ENCODE results near the gene LIPI. TPM values are rescaled to one million over a fixed set of nuclear protein-coding genes. Genes with fewer than 3 reads are reported as not detected.
"Not testable (repeated sequence)": the region's sequence is repeated elsewhere in the genome, so short reads cannot be mapped to it uniquely, and the experiment has no call there.

LIPI gene
- total RNA-seq, 4 donors from 2014 or later, result not detected

GRCh38 chr21:14096172-14096571, 114.6 kb downstream of the LIPI start:
- Histone ChIP-seq H3K4me3 (no peak overlapping the region), H3K4me1 (no peaks in the 10 kb centered on the region), H3K27ac (replicated peaks in 1 of 4) (no peak overlapping the region), H3K9me3 (no peaks in the 10 kb centered on the region), H3K27me3 (no peaks in the 10 kb centered on the region), H3K36me3 (peaks cover 0 to 5% (median 0%) of the 10 kb centered on the region in 4 donors)
- 38% methylated on average over 4 of the region's 4 CpGs for WGBS
- intact Hi-C loops (cut with DNase I), result no loop called here
- no peak for DNase-seq (ENCODE audit: extremely low spot score)
- TF ChIP-seq POLR2A (IDR thresholded peaks at IDR 0.05; ENCODE audit: low read depth), result no peak
- TF ChIP-seq POLR2AphosphoS5 (IDR thresholded peaks at IDR 0.05), result no peak
- TF ChIP-seq EP300 (IDR thresholded peaks at IDR 0.05), result no peak
- TF ChIP-seq CTCF (IDR thresholded peaks at IDR 0.05), result no peak

- Histone ChIP-seq H3K4me3 (no peak overlapping the region), H3K36me3 (peaks cover 0 to 5% (median 0%) of the 10 kb centered on the region in 4 donors), H3K27ac (replicated peaks in 1 of 4) (no peak overlapping the region), H3K27me3 (no peaks in the 10 kb centered on the region), H3K9me3 (no peaks in the 10 kb centered on the region), H3K4me1 (no peaks in the 10 kb centered on the region)
- no peak for DNase-seq (ENCODE audit: extremely low spot score)
- WGBS, result 87% methylated on average over 2 of the region's 2 CpGs
- no peak for TF ChIP-seq EP300 (IDR thresholded peaks at IDR 0.05)
- TF ChIP-seq CTCF (IDR thresholded peaks at IDR 0.05), result no peak
- no peak for TF ChIP-seq POLR2A (IDR thresholded peaks at IDR 0.05; ENCODE audit: low read depth)
- TF ChIP-seq POLR2AphosphoS5 (IDR thresholded peaks at IDR 0.05), result no peak
- intact Hi-C loops (cut with DNase I), result no loop called here
These were observed 115.7 kb downstream of the LIPI start for GRCh38 chr21:14095056-14095455.

- H3K27ac ChIP-seq (replicated peaks in 1 of 4), result no peak overlapping the region
- H3K36me3 ChIP-seq, result peaks cover 0 to 3% (median 0%) of the 10 kb centered on the region in 4 donors
- WGBS, result 91% methylated on average over 15 of the region's 22 CpGs
- no peak for TF ChIP-seq EP300 (IDR thresholded peaks at IDR 0.05)
- TF ChIP-seq CTCF (IDR thresholded peaks at IDR 0.05), result no peak
- no peak for TF ChIP-seq POLR2AphosphoS5 (IDR thresholded peaks at IDR 0.05)
- TF ChIP-seq POLR2A (IDR thresholded peaks at IDR 0.05; ENCODE audit: low read depth), result no peak
- H3K4me1 ChIP-seq, result no peaks in the 10 kb centered on the region
- H3K9me3 ChIP-seq, result no peaks in the 10 kb centered on the region
- H3K27me3 ChIP-seq, result no peaks in the 10 kb centered on the region
- no peak overlapping the region for H3K4me3 ChIP-seq
- DNase-seq (ENCODE audit: extremely low spot score), result no peak
- intact Hi-C loops (cut with DNase I), result no loop called here
These were observed 117.8 kb downstream of the LIPI start for GRCh38 chr21:14092834-14093560.

- DNase-seq (ENCODE audit: extremely low spot score); H3K27ac ChIP-seq (replicated peaks in 1 of 4); intact Hi-C loops (cut with DNase I): not testable (repeated sequence)
These were observed 120.6 kb downstream of the LIPI start for GRCh38 chr21:14090184-14090583.

GRCh38 chr21:14088391-14088790, 122.4 kb downstream of the LIPI start:
- Histone ChIP-seq H3K27ac (replicated peaks in 1 of 4) (no peak overlapping the region), H3K9me3 (peaks cover 0 to 13% (median 2%) of the 10 kb centered on the region in 4 donors), H3K27me3 (no peaks in the 10 kb centered on the region), H3K4me1 (no peaks in the 10 kb centered on the region), H3K4me3 (no peak overlapping the region), H3K36me3 (peaks cover 0 to 13% (median 6%) of the 10 kb centered on the region in 4 donors)
- no peak for DNase-seq (ENCODE audit: extremely low spot score)
- WGBS, result 81% methylated on average over 6 of the region's 6 CpGs
- TF ChIP-seq POLR2AphosphoS5 (IDR thresholded peaks at IDR 0.05), result no peak
- no peak for TF ChIP-seq EP300 (IDR thresholded peaks at IDR 0.05)
- no peak for TF ChIP-seq CTCF (IDR thresholded peaks at IDR 0.05)
- TF ChIP-seq POLR2A (IDR thresholded peaks at IDR 0.05; ENCODE audit: low read depth), result no peak
- intact Hi-C loops (cut with DNase I), result no loop called here

More at GRCh38 chr21:14090184-14090583, 120.6 kb downstream of the LIPI start:
- H3K36me3 ChIP-seq, H3K27me3 ChIP-seq, H3K4me1 ChIP-seq, H3K4me3 ChIP-seq, H3K9me3 ChIP-seq: not testable (repeated sequence)

Measured in esophagus muscularis mucosa (tissue), 4 donors.